Epidermal melanocyte (primary cell): ENCODE data around the gene CLN3.
"Not testable (repeated sequence)": the region's sequence is repeated elsewhere in the genome, so short reads cannot be mapped to it uniquely, and the experiment has no call there.

Experiments used
- DNase-seq: peaks from one replicate; pipeline ENCODE4 v3.0.0; 2011; ENCODE audit warnings: low spot score; ENCODE audit not compliant: insufficient read length

Gene CLN3

DNA sequence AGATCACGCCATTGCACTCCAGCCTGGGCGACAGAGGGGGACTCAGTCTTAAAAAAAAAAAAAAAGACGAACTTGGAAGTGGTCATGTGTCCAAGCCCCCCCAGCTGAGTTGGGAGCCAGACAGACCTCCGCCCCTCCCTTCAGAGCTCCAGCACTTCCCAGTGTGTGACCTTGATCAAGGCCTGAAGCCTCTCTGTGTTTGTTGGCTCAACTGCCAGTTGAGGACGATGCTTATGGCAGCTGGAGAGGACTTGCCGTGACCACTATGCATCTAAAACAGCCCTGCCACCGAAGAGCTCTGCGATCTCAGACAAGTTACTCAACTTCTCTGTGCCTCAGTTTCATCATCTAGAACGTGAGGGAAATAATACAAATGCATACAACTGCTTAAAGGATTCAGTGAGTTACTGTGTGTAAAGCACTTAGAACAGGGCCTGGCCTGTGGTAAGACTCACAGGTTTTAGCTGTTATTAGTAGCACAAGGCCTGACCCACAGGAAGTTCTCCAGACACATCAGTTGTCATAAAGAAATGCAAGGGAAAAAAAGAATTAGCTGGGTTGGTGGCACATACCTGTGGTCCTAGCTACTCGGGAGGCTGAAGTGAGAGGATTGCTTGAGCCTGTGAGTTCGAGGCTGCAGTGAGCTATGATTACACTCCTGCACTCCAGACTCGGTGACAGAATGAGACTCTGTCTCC lies 21.8 kb upstream of the CLN3 start:
- DNase-seq = no peak

GRCh38 chr16:28511801-28512789 lies 20.2 kb upstream of the CLN3 start:
- no peak for DNase-seq

GRCh38 chr16:28511031-28511430 lies 19.2 kb upstream of the CLN3 start:
- no peak for DNase-seq

DNA sequence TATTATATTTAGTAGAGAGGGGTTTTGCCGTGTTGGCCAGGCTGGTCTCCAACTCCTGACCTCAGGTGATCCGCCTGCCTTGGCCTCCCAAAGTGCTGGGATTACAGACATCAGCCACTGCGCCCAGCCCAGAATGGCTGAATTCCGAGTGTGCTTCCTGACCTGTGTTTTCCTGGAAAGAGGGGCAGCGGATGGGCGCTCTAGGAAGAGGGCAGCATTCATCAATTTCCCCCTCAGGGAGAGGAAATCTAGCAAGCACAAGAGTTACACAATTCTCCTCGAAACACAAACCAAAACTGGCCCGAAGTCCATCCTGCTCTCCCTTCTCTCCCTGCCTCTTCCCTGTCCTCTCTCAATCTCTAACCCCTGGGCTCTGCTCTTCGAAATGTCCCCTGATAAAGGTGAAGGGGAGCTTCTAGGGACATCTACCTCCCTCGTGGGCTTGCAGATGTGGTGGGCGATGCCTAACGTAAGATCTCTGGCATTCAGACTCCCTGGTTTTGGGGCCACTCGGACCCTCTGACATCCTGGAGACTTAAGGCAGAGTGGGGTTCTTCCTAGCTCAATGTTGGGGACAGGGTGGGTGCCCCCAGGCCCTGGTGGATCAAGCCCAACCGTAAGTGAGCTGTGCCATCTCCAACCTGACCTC lies 13.7 kb upstream of the CLN3 start:
- DNase-seq = no peak

DNA sequence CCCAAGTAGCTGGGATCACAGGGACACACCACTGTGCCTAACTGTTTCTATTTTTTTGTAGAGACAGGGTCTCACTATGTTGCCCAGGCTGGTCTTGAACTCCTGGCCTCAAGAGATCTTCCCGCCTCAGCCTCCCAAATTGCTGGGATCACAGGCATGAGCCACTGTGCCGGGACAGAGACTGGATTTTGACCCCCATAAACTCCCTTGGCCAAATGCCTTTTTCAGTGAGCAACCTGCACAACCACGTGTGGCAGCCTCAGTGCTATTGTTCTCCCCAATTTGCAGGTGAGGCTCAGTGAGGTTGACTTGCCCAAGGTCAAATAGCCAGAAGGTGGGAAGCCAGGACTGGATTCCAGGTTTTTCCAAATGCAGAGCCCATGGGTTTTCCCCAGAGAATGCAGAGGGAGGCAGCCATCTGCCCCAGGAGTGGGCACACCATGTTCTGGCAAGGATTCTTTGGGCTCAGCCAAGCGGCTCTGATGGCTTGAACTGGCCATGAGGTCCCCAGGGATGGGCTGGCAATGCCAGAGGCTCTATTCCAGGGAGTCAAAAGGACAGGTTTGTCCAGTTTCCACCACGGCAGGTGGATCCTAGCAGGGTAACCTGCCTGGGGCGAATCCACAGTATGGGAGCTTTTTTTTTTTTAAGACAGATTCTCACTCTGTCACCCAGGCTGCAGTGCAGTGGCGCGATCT lies 13.0 kb upstream of the CLN3 start:
- no peak for DNase-seq

DNA sequence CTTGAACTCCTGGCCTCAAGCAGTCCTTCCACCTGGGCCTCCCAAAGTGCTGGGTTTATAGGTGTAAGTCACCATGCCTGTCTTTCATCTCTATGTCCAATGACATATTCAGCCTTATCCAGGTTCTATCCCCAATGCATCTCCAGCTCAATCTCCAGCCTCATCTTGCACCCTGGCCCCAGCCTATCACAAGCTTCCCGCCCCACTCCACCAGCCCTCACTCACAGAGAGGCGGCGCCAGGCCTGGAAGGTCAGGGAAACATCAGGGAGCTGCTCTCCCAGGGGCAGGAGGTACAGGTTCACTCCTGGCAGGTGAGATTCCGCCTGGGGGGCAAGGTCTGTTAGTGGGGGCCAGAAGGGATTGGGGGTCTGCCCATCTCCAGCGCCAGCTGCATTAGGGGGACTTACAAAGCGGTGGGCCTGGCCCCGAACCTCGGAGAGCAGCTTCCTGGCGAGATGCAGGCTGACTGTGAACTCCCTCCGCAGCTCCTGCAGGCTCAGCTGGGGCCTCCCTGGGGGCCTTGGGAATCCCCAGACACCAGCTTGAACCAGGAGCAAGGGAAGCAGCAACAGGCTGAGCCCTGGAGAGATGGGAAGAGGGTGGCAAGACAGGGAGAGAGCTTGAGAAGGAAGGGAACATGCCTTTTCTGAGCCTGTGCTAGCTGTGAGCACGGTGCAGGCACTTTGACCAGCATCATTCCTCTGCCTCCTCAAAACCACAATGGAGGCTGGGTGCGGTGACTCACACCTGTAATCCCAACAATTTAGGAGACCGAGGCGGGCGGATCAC lies 11.8 kb upstream of the CLN3 start:
- no peak for DNase-seq

GRCh38 chr16:28502290-28502689 lies 10.4 kb upstream of the CLN3 start:
- no peak for DNase-seq

DNA sequence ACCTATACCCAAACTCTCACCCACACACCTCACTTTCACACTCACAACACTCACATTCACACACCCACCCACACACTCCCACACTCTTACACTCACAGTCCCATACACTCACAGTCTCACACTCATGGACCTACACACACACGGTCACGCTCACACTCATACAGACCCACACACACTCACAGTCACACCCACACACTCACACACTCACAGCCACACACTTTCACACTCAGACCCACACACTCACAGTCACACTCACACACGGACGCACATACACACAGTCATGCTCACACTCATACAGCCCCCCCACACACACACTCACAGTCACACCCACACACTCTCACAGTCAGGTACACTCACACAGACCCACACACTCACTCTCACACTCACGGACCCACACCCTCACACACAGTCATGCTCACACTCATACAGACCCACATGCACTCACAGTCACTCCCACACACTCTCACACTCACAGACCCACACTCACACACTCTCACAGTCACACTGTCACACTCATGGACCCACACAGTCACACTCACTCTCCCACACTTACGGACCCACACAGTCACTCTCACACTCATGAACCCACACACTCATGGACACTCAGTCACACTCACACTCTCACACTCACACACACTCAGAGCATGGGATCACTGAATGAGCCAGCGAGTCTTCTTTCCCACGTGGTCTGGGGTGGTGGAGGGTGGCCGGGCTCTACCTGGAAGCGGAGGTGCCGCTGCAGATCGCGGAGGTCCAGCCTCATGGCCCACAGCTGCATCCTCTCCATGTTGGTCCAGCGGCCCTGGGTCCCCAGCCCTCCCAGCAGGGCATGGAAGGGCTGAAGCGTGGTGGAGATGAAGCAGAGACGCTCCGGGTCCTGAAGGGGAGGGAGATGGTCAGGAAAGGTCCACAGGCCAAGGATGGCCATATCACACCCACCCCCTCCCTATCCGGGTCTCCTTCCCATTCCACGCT lies 9.7 kb upstream of the CLN3 start:
- no peak for DNase-seq

DNA sequence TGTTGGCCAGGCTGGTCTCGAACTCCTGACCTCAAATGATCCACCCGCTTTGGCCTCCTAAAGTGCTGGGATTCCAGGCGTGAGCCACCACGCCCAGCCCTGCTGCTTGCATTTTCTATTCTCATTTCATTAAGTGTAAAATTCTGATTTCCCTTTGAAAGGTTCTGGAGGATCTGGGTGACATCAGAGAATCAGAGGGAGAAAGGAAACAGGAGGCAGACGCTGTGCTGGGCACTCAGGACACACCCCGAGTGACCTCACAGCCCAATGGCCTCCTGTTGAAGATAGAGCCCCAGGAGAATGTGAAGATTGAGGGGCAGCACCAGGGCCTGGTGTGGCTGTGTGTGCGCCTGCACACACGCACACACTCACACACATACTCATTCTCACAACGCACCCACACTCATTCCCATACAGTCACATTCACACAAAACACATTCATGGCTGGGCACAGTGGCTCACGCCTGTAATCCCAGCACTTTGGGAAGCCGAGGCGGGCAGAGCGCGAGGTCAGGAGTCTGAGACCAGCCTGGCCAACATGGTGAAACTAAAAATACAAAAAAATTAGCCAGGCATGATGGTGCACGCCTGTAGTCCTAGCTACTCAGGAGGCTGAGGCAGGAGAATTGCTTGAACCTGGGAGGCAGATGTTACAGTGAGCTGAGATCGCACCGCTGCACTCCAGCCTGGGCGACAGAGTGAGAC lies 8.8 kb upstream of the CLN3 start:
- DNase-seq = not testable (repeated sequence)

DNA sequence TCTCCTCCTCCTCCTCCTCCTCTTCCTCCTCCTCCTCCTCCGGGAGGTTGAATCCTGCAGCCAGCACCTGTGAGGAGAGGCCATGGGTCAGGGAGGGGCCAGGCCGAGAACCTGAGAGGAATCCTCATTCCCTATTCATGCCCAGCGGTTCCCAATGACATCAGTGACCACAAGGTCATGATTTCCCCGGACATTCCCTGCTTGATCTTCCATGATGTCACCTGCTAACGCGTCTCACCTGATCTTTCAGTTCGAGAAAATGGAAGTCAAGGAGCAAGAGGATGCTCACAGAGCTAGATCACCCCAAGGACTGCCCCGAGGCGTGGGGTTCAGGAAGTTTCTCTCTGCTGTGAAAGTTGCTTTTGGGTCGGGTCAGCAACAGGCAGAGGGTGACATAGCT lies 8.0 kb upstream of the CLN3 start:
- DNase-seq = no peak

GRCh38 chr16:28498666-28499381 lies 7.0 kb upstream of the CLN3 start:
- no peak for DNase-seq

- DNase-seq = no peak
Measured at GRCh38 chr16:28497861-28498599, 6.2 kb upstream of the CLN3 start.

DNA sequence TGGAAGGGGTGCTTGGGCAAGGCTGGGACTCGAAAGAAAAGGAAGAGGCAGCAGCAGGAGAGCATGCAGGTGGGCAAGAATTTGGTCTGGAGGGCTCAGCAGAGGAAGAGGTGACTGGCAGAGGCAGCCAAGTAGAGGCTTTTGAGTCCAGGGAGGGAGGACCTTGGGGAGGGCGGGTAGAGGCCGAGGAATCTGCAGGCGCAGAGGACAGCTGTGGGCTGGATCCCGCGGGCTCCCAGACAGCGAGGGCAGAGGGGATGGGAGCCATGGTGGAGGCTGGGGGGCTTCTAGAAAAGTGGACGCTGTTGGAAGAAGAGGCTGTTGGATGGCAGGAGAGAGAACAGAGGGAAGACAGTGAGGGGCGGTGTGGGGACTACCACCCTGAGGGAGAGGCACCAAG lies 5.5 kb upstream of the CLN3 start:
- DNase-seq = no peak

GRCh38 chr16:28496844-28497243 lies 5.0 kb upstream of the CLN3 start:
- no peak for DNase-seq

DNA sequence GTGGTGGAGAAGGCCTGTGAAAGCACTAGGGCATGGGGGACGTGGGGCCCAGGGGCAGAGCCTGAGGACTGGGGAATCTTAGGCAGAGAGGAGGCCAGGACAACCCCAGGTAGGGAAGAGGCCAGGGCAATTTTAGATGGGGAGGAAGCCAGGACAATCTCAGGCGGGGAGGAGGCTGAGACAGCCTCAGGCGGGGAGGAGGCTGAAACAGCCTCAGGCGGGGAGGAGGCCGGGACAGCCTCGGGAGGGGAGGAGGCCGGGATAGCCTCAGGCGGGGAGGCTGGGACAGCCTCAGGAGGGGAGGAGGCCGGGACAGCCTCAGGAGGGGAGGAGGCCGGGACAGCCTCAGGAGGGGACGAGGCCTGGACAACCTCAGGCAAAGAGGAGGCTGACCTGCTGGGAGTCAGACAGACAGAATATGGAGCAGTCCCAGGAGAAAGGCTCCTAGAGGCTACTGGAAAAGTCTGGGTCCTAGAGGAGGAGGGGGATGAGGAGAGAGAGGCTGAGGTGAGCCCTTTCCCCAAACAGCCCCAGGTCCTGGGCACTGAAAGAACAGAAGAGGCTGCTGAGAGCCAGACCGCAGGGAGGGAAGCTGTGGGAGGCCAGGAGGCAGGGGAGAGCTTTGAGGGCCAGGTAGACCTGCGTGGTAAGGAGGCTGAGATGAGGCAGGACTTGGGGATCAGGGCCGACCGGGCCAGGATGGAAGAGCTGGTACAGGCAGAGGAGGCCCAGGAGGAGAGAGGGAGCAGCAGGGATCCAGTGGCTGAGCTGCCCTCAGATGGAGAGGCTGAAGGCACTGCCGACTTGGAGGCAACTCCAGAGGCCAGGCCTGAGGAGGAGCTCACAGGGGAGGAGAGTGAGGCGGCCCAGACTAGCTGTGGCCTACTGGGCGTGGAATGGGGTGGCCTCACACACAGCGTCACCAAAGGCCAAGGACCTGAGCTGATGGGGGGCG lies 4.2 kb upstream of the CLN3 start:
- DNase-seq = no peak

DNA sequence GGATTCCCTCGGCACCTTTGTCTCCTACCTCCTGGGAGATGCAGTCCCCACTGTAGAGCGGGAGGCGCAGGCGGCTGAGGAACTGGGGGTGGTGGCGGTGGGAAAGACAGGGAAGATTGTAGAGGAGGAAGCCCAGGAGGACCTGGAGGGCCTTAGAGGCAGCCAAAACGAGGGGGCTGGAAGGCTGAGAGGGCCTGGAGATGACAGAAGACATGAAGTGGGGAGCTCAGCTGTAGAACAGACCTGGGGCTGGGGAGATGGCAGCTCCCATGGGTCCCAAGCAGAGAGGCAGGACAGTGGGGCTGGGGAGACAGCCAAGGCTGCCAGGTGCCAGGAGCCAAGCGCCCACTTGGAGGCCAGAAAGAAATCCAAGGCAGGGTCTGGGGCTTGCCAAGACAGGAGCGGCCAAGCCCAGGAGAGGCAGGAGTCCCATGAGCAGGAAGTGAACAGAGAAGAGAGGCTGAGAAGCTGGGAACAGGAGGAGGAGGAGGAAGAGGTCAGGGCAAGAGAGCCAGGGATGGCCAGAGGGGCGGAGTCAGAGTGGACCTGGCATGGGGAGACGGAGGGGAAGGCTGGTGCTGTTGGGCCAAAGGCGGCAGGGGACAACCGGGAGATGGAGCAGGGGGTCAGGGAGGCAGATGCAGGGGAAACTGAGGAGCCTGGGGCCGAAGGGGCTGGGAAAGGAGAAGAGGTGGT lies 3.4 kb upstream of the CLN3 start:
- no peak for DNase-seq
